ENCODE results near the gene PCDHAC2. TPM values are rescaled to one million over a fixed set of nuclear protein-coding genes. Genes with fewer than 3 reads are reported as not detected.

The PCDHAC2 gene
- total and polyA plus RNA-seq, 4 donors = 1.3 to 13.8 (median 3.4) TPM

- H3K9ac ChIP-seq (ENCODE audit: insufficient read depth in 1 of 2, low read length in 2 of 2) = no peak overlapping the region
- H3K4me1 ChIP-seq (ENCODE audit: control insufficient read depth in 5 of 5, insufficient read depth in 5 of 5, low read length in 5 of 5) = peaks cover 0 to 27% (median 0%) of the 10 kb centered on the region in 5 donors
- WGBS, 2 donors = 88 to 92% methylated on average over 5 of the region's 5 CpGs
- H3K4me3 ChIP-seq = no peak overlapping the region
- H3K27me3 ChIP-seq (ENCODE audit: control insufficient read depth in 3 of 3, insufficient read depth in 3 of 3, low read length in 2 of 3) = no peaks in the 10 kb centered on the region
- H3K36me3 ChIP-seq (ENCODE audit: control insufficient read depth in 4 of 4, insufficient read depth in 4 of 4, low read length in 4 of 4) = peaks cover 0 to 2% (median 0%) of the 10 kb centered on the region in 4 donors
- TF ChIP-seq CTCF (IDR thresholded peaks at IDR 0.05; ENCODE audit: control extremely low read depth, extremely low read depth) = no peak
- H3K9me3 ChIP-seq (ENCODE audit: control insufficient read depth in 4 of 4, insufficient read depth in 3 of 4, low read length in 3 of 4) = no peaks in the 10 kb centered on the region
- no peak overlapping the region for H3K27ac ChIP-seq (ENCODE audit: low read depth in 1 of 2, low read length in 1 of 2)
- DNase-seq (no peak), ATAC-seq (ENCODE audit: insufficient read depth, low FRiP score) (no peak)
Observed at GRCh38 chr5:140982083-140982716, 15.9 kb downstream of the PCDHAC2 start.

GRCh38 chr5:140986117-140986521 is 19.8 kb downstream of the PCDHAC2 start:
- WGBS, 2 donors = 22 to 24% methylated on average over 3 of the region's 3 CpGs
- TF ChIP-seq CTCF (IDR thresholded peaks at IDR 0.05; ENCODE audit: control extremely low read depth, extremely low read depth) = no peak
- Histone ChIP-seq H3K36me3 (ENCODE audit: control insufficient read depth in 4 of 4, insufficient read depth in 4 of 4, low read length in 4 of 4) (peaks cover 0 to 2% (median 0%) of the 10 kb centered on the region in 4 donors), H3K4me1 (ENCODE audit: control insufficient read depth in 5 of 5, insufficient read depth in 5 of 5, low read length in 5 of 5) (peaks cover 0 to 5% (median 0%) of the 10 kb centered on the region in 5 donors), H3K4me3 (no peak overlapping the region), H3K9me3 (ENCODE audit: control insufficient read depth in 4 of 4, insufficient read depth in 3 of 4, low read length in 3 of 4) (no peaks in the 10 kb centered on the region), H3K9ac (ENCODE audit: insufficient read depth in 1 of 2, low read length in 2 of 2) (no peak overlapping the region), H3K27me3 (ENCODE audit: control insufficient read depth in 3 of 3, insufficient read depth in 3 of 3, low read length in 2 of 3) (no peaks in the 10 kb centered on the region), H3K27ac (ENCODE audit: low read depth in 1 of 2, low read length in 1 of 2) (no peak overlapping the region)
- DNase-seq (peak in 1 of 3 donors; percentile 32), ATAC-seq (ENCODE audit: insufficient read depth, low FRiP score) (no peak)

GRCh38 chr5:140988100-140988499 is 21.8 kb downstream of the PCDHAC2 start:
- H3K4me1 ChIP-seq (ENCODE audit: control insufficient read depth in 5 of 5, insufficient read depth in 5 of 5, low read length in 5 of 5) = peaks cover 0 to 5% (median 0%) of the 10 kb centered on the region in 5 donors
- H3K27ac ChIP-seq (ENCODE audit: low read depth in 1 of 2, low read length in 1 of 2) = no peak overlapping the region
- DNase-seq (no peak), ATAC-seq (ENCODE audit: insufficient read depth, low FRiP score) (peak; percentile 73)
- H3K4me3 ChIP-seq = no peak overlapping the region
- H3K27me3 ChIP-seq (ENCODE audit: control insufficient read depth in 3 of 3, insufficient read depth in 3 of 3, low read length in 2 of 3) = no peaks in the 10 kb centered on the region
- no peak overlapping the region for H3K9ac ChIP-seq (ENCODE audit: insufficient read depth in 1 of 2, low read length in 2 of 2)
- H3K9me3 ChIP-seq (ENCODE audit: control insufficient read depth in 4 of 4, insufficient read depth in 3 of 4, low read length in 3 of 4) = no peaks in the 10 kb centered on the region
- H3K36me3 ChIP-seq (ENCODE audit: control insufficient read depth in 4 of 4, insufficient read depth in 4 of 4, low read length in 4 of 4) = no peaks in the 10 kb centered on the region
- no peak for TF ChIP-seq CTCF (IDR thresholded peaks at IDR 0.05; ENCODE audit: control extremely low read depth, extremely low read depth)
- 49 to 53% methylated on average over 5 of the region's 5 CpGs for WGBS, 2 donors

- ATAC-seq (ENCODE audit: insufficient read depth, low FRiP score) = no peak
- no peak for TF ChIP-seq CTCF (IDR thresholded peaks at IDR 0.05; ENCODE audit: control extremely low read depth, extremely low read depth)
- H3K4me3 ChIP-seq = no peak overlapping the region
- no peaks in the 10 kb centered on the region for H3K36me3 ChIP-seq (ENCODE audit: control insufficient read depth in 4 of 4, insufficient read depth in 4 of 4, low read length in 4 of 4)
- H3K9me3 ChIP-seq (ENCODE audit: control insufficient read depth in 4 of 4, insufficient read depth in 3 of 4, low read length in 3 of 4) = no peaks in the 10 kb centered on the region
- no peak overlapping the region for H3K27ac ChIP-seq (ENCODE audit: low read depth in 1 of 2, low read length in 1 of 2)
- no peak overlapping the region for H3K9ac ChIP-seq (ENCODE audit: insufficient read depth in 1 of 2, low read length in 2 of 2)
- no peak for DNase-seq
- WGBS, 2 donors = 67 to 84% methylated on average over 5 of the region's 5 CpGs
- H3K4me1 ChIP-seq (ENCODE audit: control insufficient read depth in 5 of 5, insufficient read depth in 5 of 5, low read length in 5 of 5) = peaks cover 0 to 5% (median 0%) of the 10 kb centered on the region in 5 donors
- no peaks in the 10 kb centered on the region for H3K27me3 ChIP-seq (ENCODE audit: control insufficient read depth in 3 of 3, insufficient read depth in 3 of 3, low read length in 2 of 3)
Observed at GRCh38 chr5:140988608-140989007, 22.3 kb downstream of the PCDHAC2 start.
